Hepatocyte (in vitro differentiated cells): ENCODE measurements around the gene RFPL4A.

Source experiments
- EZH2 ChIP-seq: fragments of 200-600 bp; sonication (generic); IDR thresholded peaks from 2 replicates; pipeline ENCODE4 v1.6.1; 2016; ENCODE audit warnings: antibody characterized with exemption, mild to moderate bottlenecking, borderline replicate concordance
- EZH2phosphoT487 ChIP-seq: fragments of 200-600 bp; sonication (generic); IDR thresholded peaks from one replicate; pipeline ENCODE4 v1.6.1; 2018; ENCODE audit warnings: antibody characterized with exemption, mild to moderate bottlenecking, low read depth, moderate library complexity; ENCODE audit not compliant: unreplicated experiment, severe bottlenecking
- TF ChIP-seq, protein P1 (sequence below): fragments of 200-600 bp; sonication (generic); IDR thresholded peaks from 2 replicates; pipeline ENCODE4 v1.5.1; 2016; ENCODE audit warnings: antibody characterized with exemption, mild to moderate bottlenecking; ENCODE audit not compliant: poor library complexity

DNA sequence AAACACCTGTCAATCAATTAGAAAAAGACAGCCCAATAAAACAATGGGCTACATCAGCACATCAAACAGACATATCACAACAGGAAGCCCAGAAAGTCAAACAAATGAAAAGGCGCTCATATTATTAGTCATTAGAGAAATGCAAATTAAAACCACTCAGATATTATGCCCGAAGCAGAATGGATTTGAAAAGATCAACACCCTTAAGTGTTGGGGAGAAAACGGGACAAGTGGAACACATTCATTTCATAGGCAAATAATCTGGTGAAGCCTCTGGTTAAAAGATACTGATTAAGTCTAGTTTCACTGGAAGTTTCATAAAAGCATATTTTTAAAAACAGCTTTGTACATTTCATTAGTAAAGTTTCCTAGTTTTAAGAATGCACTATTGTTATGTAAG lies 38.1 kb upstream of the RFPL4A start:
- TF ChIP-seq, protein P1, sequence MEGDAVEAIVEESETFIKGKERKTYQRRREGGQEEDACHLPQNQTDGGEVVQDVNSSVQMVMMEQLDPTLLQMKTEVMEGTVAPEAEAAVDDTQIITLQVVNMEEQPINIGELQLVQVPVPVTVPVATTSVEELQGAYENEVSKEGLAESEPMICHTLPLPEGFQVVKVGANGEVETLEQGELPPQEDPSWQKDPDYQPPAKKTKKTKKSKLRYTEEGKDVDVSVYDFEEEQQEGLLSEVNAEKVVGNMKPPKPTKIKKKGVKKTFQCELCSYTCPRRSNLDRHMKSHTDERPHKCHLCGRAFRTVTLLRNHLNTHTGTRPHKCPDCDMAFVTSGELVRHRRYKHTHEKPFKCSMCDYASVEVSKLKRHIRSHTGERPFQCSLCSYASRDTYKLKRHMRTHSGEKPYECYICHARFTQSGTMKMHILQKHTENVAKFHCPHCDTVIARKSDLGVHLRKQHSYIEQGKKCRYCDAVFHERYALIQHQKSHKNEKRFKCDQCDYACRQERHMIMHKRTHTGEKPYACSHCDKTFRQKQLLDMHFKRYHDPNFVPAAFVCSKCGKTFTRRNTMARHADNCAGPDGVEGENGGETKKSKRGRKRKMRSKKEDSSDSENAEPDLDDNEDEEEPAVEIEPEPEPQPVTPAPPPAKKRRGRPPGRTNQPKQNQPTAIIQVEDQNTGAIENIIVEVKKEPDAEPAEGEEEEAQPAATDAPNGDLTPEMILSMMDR, result no peak
- TF ChIP-seq EZH2, result no peak
- no peak for TF ChIP-seq EZH2phosphoT487
